HCT116 (cell line): ENCODE measurements around the gene COX6B2.

Experiments used
- ATF3 ChIP-seq: IDR thresholded peaks from 2 replicates; pipeline ENCODE4 v1.6.1; 2012
- CTCF ChIP-seq, 3 experiments: fragments of 200-600 bp in 1 of 3; sonication (generic) in 1 of 3; IDR thresholded peaks in 2 of 3; conservative IDR thresholded peaks in 1 of 3; 2 replicates each; pipeline ENCODE4 v1.5.1; 2012 to 2017; ENCODE audit warnings: low read depth in 2 of 3, low read length in 2 of 3, antibody characterized with exemption in 1 of 3, borderline replicate concordance in 1 of 3, control low read depth in 1 of 3, mild to moderate bottlenecking in 1 of 3, mixed read lengths in 1 of 3, mixed run types in 1 of 3, moderate library complexity in 1 of 3; ENCODE audit not compliant: insufficient read depth in 1 of 3
- EZH2 ChIP-seq: fragments of 200-600 bp; sonication (generic); IDR thresholded peaks from 2 replicates; pipeline ENCODE4 v1.6.1; 2017; ENCODE audit warnings: antibody characterized with exemption, mixed run types
- EZH2phosphoT487 ChIP-seq: fragments of 200-600 bp; IDR thresholded peaks from 2 replicates; pipeline ENCODE4 v1.6.1; 2018; ENCODE audit warnings: antibody characterized with exemption, borderline replicate concordance
- FOSL1 ChIP-seq: IDR thresholded peaks from 2 replicates; pipeline ENCODE4 v1.6.1; 2012; ENCODE audit warnings: low read depth
- JUND ChIP-seq: IDR thresholded peaks from 2 replicates; pipeline ENCODE4 v1.6.1; 2012
- POLR2A ChIP-seq: IDR thresholded peaks from 2 replicates; pipeline ENCODE4 v1.7.0; 2011; ENCODE audit warnings: borderline replicate concordance; ENCODE audit not compliant: insufficient read depth, insufficient read length; ENCODE audit errors: extremely low read depth
- POLR2AphosphoS5 ChIP-seq: IDR thresholded peaks from 2 replicates; pipeline ENCODE4 v1.6.1; 2011; ENCODE audit warnings: mild to moderate bottlenecking, low read depth, low read length, moderate library complexity
- RAD21 ChIP-seq: IDR thresholded peaks from 2 replicates; pipeline ENCODE4 v1.6.1; 2012; ENCODE audit warnings: low read depth, mild to moderate bottlenecking

GRCh38 chr19:55348317-55349034 is 6.0 kb downstream of the COX6B2 start:
- TF ChIP-seq POLR2A (no peak), CTCF (IDR thresholded peaks at IDR 0.05 in 2 of 3, conservative IDR thresholded peaks at IDR 0.05 in 1 of 3; ENCODE audit: borderline replicate concordance in 1 of 3, insufficient read depth in 1 of 3, low read depth in 2 of 3, low read length in 2 of 3) (no peak), ATF3 (no peak), POLR2AphosphoS5 (no peak), EZH2phosphoT487 (no peak), EZH2 (no peak), RAD21 (no peak), JUND (no peak), FOSL1 (no peak)
